Mucosa of descending colon (tissue), 3 donors: ENCODE data around the gene UCHL5. TPM values are rescaled to one million over a fixed set of nuclear protein-coding genes. Genes with fewer than 3 reads are reported as not detected.

ENCODE experiments used
- ATAC-seq: fragments of 200-7000 bp; cut with Tn5 transposase; one replicate; pipeline ENCODE4 v1.9.1; 2020; ENCODE audit warnings: mild to moderate bottlenecking, moderate library complexity
- DNase-seq, 3 donors: peaks; one replicate each; pipeline ENCODE4 v3.0.0-alpha.2; 2020
- H3K36me3 ChIP-seq: fragments of 200-600 bp; one replicate; pipeline ENCODE4 v1.8.0; 2021; ENCODE audit warnings: low read depth, mild to moderate bottlenecking
- H3K4me1 ChIP-seq: fragments of 200-600 bp; one replicate; pipeline ENCODE4 v1.8.0; 2021; ENCODE audit warnings: low read depth, mild to moderate bottlenecking
- H3K4me3 ChIP-seq: fragments of 200-600 bp; one replicate; pipeline ENCODE4 v1.8.0; 2021; ENCODE audit warnings: mild to moderate bottlenecking
- H3K9me3 ChIP-seq: fragments of 200-600 bp; one replicate; pipeline ENCODE4 v1.8.0; 2021; ENCODE audit warnings: mild to moderate bottlenecking
- intact Hi-C, 2 donors: fragments of 100-400 bp; cut with DNase I in 1 of 2; cut with micrococcal nuclease in 1 of 2; formaldehyde crosslinking; loops; one replicate each; pipeline versions ENCODE4 v1.11.0 to v1.11.1; 2022; cut with DNase I, micrococcal nuclease
- total RNA-seq, 3 donors: library from RNA; stranded (reverse); fragmentation: NEBNext Ultra II Directional in 2 of 3; extraction: Animal tissue kit (Norgen Biotek cat#: 25700) in 2 of 3; gene quantifications; one replicate each; pipeline versions ENCODE4 v1.2.1 to v1.2.4, GENCODE V29; 2021 to 2023
- TF ChIP-seq, protein P1 (sequence below): fragments of 200-600 bp; IDR thresholded peaks from one replicate; pipeline ENCODE4 v1.8.0; 2022; ENCODE audit warnings: antibody characterized with exemption, mild to moderate bottlenecking
- donor health status: DM: no; HTN: no; CAD: no; lungs with moderate emphysema.
- donor health status: DM: no; HTN: no; CAD: no.
- donor health status: DM: no; HTN: yes; CAD: no.

The UCHL5 gene
- total RNA-seq, 3 donors from 2014 or later: 28.7 to 32.7 (median 29.1) TPM

DNA sequence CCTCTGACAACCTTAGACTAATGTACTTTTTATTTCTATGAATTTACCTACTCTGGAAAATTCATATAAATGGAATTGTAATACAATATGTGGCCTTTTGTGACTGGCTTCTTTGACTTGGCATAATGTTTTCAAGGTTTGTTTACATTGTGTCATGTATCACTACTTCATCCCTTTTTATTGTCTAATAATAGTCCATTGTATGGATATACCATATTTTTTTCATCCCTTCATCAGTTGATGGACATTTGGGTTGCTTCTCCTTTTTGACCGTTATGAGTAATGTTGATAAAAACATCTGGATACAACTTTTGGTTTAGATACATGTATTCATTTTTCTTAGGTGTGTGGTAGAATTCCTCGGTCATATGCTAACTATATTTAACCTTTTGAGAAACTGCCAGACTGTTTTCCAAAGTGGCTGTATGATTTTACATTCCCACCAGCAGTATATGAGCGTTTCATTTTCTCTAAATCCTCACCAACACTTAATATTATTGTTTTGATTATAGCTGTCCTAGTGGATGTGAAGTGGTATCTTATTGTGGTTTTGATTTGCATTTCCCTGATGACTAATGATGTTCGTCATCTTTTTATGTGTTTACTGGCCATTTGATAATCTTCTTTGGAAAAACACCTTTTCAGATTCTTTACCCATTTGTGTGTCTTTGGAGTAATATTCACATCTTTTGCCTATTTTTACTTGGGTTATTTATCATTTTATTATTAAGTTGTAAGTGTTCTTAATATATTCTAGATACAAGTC is 3.7 kb upstream of the UCHL5 start:
- no peak overlapping the region for H3K4me3 ChIP-seq
- H3K9me3 ChIP-seq: no peaks in the 10 kb centered on the region
- H3K36me3 ChIP-seq: no peaks in the 10 kb centered on the region
- TF ChIP-seq, protein P1, sequence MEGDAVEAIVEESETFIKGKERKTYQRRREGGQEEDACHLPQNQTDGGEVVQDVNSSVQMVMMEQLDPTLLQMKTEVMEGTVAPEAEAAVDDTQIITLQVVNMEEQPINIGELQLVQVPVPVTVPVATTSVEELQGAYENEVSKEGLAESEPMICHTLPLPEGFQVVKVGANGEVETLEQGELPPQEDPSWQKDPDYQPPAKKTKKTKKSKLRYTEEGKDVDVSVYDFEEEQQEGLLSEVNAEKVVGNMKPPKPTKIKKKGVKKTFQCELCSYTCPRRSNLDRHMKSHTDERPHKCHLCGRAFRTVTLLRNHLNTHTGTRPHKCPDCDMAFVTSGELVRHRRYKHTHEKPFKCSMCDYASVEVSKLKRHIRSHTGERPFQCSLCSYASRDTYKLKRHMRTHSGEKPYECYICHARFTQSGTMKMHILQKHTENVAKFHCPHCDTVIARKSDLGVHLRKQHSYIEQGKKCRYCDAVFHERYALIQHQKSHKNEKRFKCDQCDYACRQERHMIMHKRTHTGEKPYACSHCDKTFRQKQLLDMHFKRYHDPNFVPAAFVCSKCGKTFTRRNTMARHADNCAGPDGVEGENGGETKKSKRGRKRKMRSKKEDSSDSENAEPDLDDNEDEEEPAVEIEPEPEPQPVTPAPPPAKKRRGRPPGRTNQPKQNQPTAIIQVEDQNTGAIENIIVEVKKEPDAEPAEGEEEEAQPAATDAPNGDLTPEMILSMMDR: no peak
- ATAC-seq (no peak), DNase-seq (no peak)
- intact Hi-C loops: loop anchor here in 1 of 2 donors (5.0 kb wide), 1 partner anchor 39 kb away; no protein-coding TSS in a partner anchor
- peaks cover 15% of the 10 kb centered on the region for H3K4me1 ChIP-seq

GRCh38 chr1:193060938-193061337 is 1.8 kb upstream of the UCHL5 start:
- intact Hi-C loops: loop anchor here in 1 of 2 donors (5.0 kb wide), 1 partner anchor 41 kb away; no protein-coding TSS in a partner anchor
- no peak overlapping the region for H3K4me3 ChIP-seq
- no peak for DNase-seq
- peaks cover 19% of the 10 kb centered on the region for H3K4me1 ChIP-seq
- no peaks in the 10 kb centered on the region for H3K36me3 ChIP-seq
- no peak for ATAC-seq
- TF ChIP-seq, protein P1: no peak
- no peaks in the 10 kb centered on the region for H3K9me3 ChIP-seq

DNA sequence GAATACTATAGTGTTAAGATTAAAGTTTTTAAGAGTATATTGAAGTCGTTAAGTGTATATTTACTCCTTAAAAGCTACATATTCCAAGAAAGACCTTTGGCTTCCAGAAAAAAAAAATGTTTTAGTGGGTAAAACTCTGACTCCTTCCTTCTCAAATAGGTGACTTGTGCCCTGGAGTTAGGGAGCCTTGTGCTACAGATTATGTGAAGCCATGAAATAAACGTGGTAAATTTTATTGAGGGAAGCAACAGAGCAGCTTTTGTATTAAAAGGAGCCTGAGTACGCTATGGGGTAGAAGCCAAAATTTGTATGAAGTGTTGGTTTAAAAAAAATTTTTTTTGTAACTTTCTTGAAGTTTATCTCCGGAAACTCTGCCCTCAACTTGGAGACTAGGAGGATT is 1.2 kb upstream of the UCHL5 start:
- Histone ChIP-seq H3K36me3 (no peaks in the 10 kb centered on the region), H3K4me3 (peak overlapping the region; percentile 71), H3K9me3 (no peaks in the 10 kb centered on the region), H3K4me1 (peaks cover 19% of the 10 kb centered on the region)
- DNase-seq (no peak), ATAC-seq (no peak)
- intact Hi-C loops: loop anchor here in 1 of 2 donors (5.0 kb wide), 1 partner anchor 42 kb away; no protein-coding TSS in a partner anchor
- TF ChIP-seq, protein P1: no peak

- peak overlapping the region; percentile 71 for H3K4me3 ChIP-seq
- H3K36me3 ChIP-seq: no peaks in the 10 kb centered on the region
- ATAC-seq: no peak
- no peak for DNase-seq
- TF ChIP-seq, protein P1: no peak
- peaks cover 19% of the 10 kb centered on the region for H3K4me1 ChIP-seq
- no peaks in the 10 kb centered on the region for H3K9me3 ChIP-seq
- intact Hi-C loops: loop anchor here in 1 of 2 donors (5.0 kb wide), 1 partner anchor 42 kb away; no protein-coding TSS in a partner anchor
Observed at GRCh38 chr1:193060115-193060403, 899 bp upstream of the UCHL5 start.

- H3K9me3 ChIP-seq: no peaks in the 10 kb centered on the region
- DNase-seq (peak; percentile 58 to 71 (median 66)), ATAC-seq (peak; percentile 39)
- H3K36me3 ChIP-seq: no peaks in the 10 kb centered on the region
- TF ChIP-seq, protein P1: no peak
- H3K4me1 ChIP-seq: peaks cover 19% of the 10 kb centered on the region
- intact Hi-C loops: no loop called here
- peak overlapping the region; percentile 71 for H3K4me3 ChIP-seq
Observed at GRCh38 chr1:193058529-193059281, 455 bp downstream of the UCHL5 start.
